ENCODE measurements around the gene ADGRB3. TPM values are rescaled to one million over a fixed set of nuclear protein-coding genes. Genes with fewer than 3 reads are reported as not detected.

Gene ADGRB3
- polyA plus RNA-seq, 1 of the 3 experiments (the other 2 are of a cell fraction), result 0.12 TPM

GRCh38 chr6:69069881-69070280 is 434.8 kb downstream of the ADGRB3 start:
- Histone ChIP-seq H3K9me3 (no peaks in the 10 kb centered on the region), H3K36me3 (replicated peaks in 1 of 2; ENCODE audit: control insufficient read depth in 1 of 2, insufficient read depth in 2 of 2, low read length in 1 of 2) (no peaks in the 10 kb centered on the region), H2AFZ (ENCODE audit: low read depth) (no peak overlapping the region), H3F3A (replicated peaks; ENCODE audit: insufficient read depth) (no peaks in the 10 kb centered on the region), H3K27ac (ENCODE audit: low read depth in 2 of 2, low read length in 1 of 2) (no peak overlapping the region), H3K4me2 (no peak overlapping the region), H3K9me2 (no peaks in the 10 kb centered on the region), H3K4me1 (ENCODE audit: control insufficient read depth in 1 of 2, insufficient read depth in 2 of 2, low read depth in 1 of 2, low read length in 1 of 2) (no peaks in the 10 kb centered on the region), H3K4me3 (ENCODE audit: low read depth in 2 of 2, low read length in 1 of 2) (no peak overlapping the region), H3K27me3 (ENCODE audit: insufficient read depth) (no peaks in the 10 kb centered on the region), H4K20me1 (ENCODE audit: insufficient read depth) (no peaks in the 10 kb centered on the region), H3K79me2 (ENCODE audit: insufficient read depth) (no peaks in the 10 kb centered on the region), H3K9ac (no peak overlapping the region)
- CTCF ChIA-PET, result no interaction called here
- TF ChIP-seq ELF1 (IDR thresholded peaks at IDR 0.05), result no peak
- no peak for TF ChIP-seq YY1 (IDR thresholded peaks at IDR 0.05; ENCODE audit: low read depth)
- no peak for TF ChIP-seq RFX5 (IDR thresholded peaks at IDR 0.05; ENCODE audit: low read length)
- no peak for TF ChIP-seq PBX3 (IDR thresholded peaks at IDR 0.05)
- TF ChIP-seq SMC3 (IDR thresholded peaks at IDR 0.05; ENCODE audit: low read depth, low read length), result no peak
- WGBS (ENCODE audit: low lambda C conversion rate), result 38% methylated on average over 1 of the region's 1 CpG
- no peak for DNase-seq
- POLR2A ChIA-PET, result no interaction called here

GRCh38 chr6:69072796-69073195 is 437.7 kb downstream of the ADGRB3 start:
- TF ChIP-seq EZH2phosphoT487 (IDR thresholded peaks at IDR 0.05; ENCODE audit: borderline replicate concordance, low read depth), result no peak
- TF ChIP-seq FOXM1 (IDR thresholded peaks at IDR 0.05; ENCODE audit: low read depth), result no peak
- no peak for TF ChIP-seq ELF1 (IDR thresholded peaks at IDR 0.05)
- no peak for TF ChIP-seq IRF3 (IDR thresholded peaks at IDR 0.05; ENCODE audit: low read depth, low read length)
- no peak for TF ChIP-seq ZBTB33 (IDR thresholded peaks at IDR 0.05; ENCODE audit: borderline replicate concordance, low read depth)
- no peak for TF ChIP-seq NRF1 (IDR thresholded peaks at IDR 0.05; ENCODE audit: low read depth, low read length)
- no peak for TF ChIP-seq RXRA (IDR thresholded peaks at IDR 0.05; ENCODE audit: borderline replicate concordance, low read depth)
- no peak for TF ChIP-seq CHD2 (IDR thresholded peaks at IDR 0.05; ENCODE audit: low read length, partially characterized antibody)
- TF ChIP-seq SIN3A (IDR thresholded peaks at IDR 0.05; ENCODE audit: borderline replicate concordance, low read depth, low read length), result no peak
- TF ChIP-seq USF1 (IDR thresholded peaks at IDR 0.05; ENCODE audit: borderline replicate concordance, low read depth), result no peak
- TF ChIP-seq FOXJ3 (CRISPR knock-in tag; IDR thresholded peaks at IDR 0.05), result no peak
- no peak for TF ChIP-seq RFX5 (IDR thresholded peaks at IDR 0.05; ENCODE audit: low read length)
- TF ChIP-seq POLR2AphosphoS5 (IDR thresholded peaks at IDR 0.05; ENCODE audit: low read depth, low read length), result no peak
- no peaks in the 10 kb centered on the region for H3K9me2 ChIP-seq
- no peaks in the 10 kb centered on the region for H3K36me3 ChIP-seq (replicated peaks in 1 of 2; ENCODE audit: control insufficient read depth in 1 of 2, insufficient read depth in 2 of 2, low read length in 1 of 2)
- ChIA-PET CTCF (no interaction called here), POLR2A (no interaction called here)
- no peak overlapping the region for H3K4me2 ChIP-seq
- WGBS (ENCODE audit: low lambda C conversion rate), result 62% methylated on average over 1 of the region's 1 CpG
- H3K9ac ChIP-seq, result no peak overlapping the region
- H3K4me1 ChIP-seq (ENCODE audit: control insufficient read depth in 1 of 2, insufficient read depth in 2 of 2, low read depth in 1 of 2, low read length in 1 of 2), result no peaks in the 10 kb centered on the region
- H3K9me3 ChIP-seq, result no peaks in the 10 kb centered on the region
- no peaks in the 10 kb centered on the region for H3F3A ChIP-seq (replicated peaks; ENCODE audit: insufficient read depth)
- no peaks in the 10 kb centered on the region for H4K20me1 ChIP-seq (ENCODE audit: insufficient read depth)
- H3K27ac ChIP-seq (ENCODE audit: low read depth in 2 of 2, low read length in 1 of 2), result no peak overlapping the region
- H3K4me3 ChIP-seq (ENCODE audit: low read depth in 2 of 2, low read length in 1 of 2), result no peak overlapping the region
- H2AFZ ChIP-seq (ENCODE audit: low read depth), result no peak overlapping the region
- H3K27me3 ChIP-seq (ENCODE audit: insufficient read depth), result no peaks in the 10 kb centered on the region
- H3K79me2 ChIP-seq (ENCODE audit: insufficient read depth), result no peaks in the 10 kb centered on the region
- DNase-seq, result no peak
